Cerebellar cortex (tissue), 1 donor: ENCODE data around the gene PXDN.
"Not testable (repeated sequence)": the region's sequence is repeated elsewhere in the genome, so short reads cannot be mapped to it uniquely, and the experiment has no call there.

Experiments used
- DNase-seq: peaks from one replicate; pipeline ENCODE4 v3.0.0-alpha.2; 2015; ENCODE audit warnings: low spot score

Gene PXDN

DNA sequence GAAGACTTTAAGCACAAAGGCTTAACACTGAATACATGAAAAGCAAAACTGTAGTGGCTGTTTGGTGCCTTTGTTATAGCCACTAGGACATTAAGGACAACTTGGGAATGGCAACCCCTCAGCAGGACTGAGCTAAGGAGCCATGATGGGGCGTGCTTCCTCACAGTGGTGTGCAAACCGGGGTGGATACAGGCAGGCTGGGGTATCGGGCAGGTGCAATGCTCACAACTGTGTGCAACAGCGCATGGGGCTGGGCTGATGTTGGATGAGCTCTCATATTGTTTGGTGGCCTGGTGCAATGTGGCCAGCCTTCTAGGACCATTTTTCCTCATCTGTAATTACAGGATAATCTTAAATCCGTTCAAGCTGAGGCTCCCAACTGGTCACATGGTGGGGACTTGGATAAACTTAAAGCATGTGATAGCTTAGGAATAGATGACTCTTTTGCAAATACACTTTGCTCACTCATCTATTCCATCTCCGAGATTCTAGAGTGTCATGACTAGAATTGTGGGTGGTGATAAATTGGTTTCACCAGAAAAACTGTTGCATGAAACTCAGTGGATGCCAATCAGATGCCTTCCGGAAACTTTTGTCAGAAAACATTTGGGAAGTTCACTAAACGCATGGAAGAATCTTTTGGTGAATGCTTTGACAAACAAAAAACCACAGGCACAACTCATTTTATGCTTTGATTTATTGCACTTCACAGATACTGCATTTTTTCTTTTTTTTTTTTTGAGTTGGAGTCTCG is 116.5 kb downstream of the PXDN start:
- no peak for DNase-seq

DNA sequence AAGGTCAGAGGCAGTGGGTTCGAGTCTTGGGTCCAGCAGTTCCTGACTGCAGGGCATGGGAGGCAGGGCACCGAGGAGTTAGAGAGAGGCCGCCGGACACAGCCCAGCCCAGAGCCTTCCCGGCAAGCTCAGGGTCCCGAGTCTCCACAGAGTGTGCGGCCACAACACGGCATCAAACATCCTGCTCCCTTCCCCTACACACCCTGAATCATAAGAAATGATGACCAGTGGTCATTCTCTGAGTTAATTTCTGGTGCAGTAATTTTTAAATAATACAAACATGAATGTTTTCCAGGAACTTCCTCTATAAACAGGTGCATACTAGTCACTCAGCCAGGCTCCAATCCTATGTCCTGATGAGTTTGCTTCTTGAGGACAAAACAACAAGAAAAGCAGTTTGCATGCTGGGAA is 118.0 kb downstream of the PXDN start:
- no peak for DNase-seq

DNA sequence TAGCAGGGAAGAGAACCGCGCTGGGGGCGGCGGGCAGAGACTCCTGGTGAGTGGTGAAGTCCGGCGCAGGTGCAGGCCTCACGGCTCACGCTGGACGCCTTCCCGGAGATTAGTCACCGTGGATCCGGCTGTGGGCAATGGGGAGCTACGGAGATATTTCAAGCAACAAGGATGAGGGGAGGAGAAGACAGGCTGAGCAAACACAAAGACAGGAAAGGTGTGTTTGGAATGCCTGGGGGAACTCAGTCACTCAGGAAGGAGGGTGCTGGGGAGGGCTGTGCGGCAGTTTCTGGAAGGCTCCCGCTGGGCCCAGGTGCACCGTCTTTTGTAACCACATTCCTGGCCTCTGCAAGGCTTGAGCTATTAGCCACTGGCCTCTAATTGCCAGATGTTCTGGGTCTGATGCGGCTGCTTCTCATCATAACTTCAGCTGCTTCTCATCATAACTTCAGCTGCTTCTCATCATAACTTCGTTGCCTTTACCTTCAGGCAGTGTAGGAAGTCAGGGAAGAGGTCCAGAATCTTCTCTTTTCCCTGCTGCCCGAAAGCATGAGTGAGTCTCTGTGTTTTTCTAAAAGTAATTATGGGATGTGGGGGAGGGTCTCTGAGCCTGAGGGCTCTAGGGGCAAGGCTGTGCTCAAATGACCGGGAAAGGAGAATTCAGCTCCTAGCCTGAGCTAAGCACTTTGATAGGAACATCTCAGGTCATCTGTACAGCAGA is 118.9 kb downstream of the PXDN start:
- no peak for DNase-seq

DNA sequence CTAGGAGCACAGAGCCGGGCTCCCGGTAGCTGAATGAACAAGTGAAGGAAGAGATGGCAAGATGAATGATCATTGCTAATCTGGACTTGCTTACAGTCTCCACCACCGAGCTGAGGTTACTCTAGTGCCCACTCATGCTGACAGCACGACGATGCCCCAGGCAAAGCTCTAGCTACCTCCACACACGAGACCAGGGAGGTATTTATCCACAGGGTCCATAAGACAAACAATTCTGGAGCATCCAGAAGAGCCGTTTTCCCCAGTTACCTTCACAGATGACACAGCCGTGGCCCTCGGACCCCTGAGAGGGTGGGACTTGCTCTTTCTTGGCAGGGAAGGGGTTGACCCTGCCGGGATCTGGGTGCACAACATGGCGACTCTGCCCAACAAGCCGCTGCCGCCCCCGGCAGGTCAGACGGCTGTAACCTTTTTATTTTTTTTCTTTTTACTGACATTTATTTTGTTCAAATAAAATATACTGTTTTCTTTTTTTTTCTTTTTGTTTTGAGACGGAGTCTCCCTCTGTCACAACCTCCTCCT is 120.3 kb downstream of the PXDN start:
- DNase-seq: no peak

DNA sequence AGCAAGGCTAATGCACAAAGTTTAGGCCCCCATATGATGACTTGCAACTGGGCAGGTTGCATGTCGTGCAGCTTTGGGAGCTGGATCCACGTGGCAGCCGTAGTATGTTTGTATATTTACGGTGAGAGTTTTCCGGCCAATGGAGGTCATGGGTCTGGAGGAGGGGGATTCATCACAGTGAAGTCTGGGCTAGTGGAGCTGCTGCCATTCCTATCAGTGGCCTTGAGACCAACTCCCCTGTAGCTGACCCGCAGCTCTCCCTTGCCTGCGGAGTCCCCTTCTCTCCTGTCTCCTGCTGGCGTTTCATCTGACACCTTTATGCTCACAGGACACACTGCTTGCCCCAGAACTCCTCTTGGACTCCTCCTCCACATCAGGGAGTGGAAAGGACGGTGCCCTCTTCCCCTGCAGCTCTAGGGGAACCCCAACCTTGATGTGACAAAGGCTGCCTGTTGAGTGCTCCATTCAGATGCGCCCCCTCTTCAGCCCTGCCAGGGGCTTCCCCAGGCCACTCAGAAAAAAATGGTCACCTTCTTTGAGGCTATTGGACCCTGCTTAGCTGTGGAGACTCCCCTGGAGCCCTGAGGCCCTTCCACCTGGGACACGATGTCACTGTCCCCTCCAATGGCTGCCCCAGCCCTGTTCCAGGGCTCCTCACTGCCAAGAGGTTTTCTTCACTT is 121.7 kb downstream of the PXDN start:
- no peak for DNase-seq

DNA sequence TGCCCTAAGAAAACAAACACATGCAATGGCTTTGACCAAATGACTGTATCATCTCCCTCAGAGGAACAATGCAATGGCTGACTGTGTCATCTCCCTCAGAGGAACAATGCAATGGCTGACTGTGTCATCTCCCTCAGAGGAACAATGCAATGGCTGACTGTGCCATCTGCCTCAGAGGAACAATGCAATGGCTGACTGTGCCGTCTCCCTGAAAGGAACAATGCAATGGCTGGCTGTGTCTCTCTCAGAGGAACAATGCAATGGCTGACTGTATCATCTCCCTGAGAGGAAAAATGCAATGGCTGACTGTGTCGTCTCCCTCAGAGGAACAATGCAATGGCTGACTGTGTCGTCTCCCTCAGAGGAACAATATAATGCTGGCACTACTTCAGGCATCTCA is 122.3 kb downstream of the PXDN start:
- not testable (repeated sequence) for DNase-seq

DNA sequence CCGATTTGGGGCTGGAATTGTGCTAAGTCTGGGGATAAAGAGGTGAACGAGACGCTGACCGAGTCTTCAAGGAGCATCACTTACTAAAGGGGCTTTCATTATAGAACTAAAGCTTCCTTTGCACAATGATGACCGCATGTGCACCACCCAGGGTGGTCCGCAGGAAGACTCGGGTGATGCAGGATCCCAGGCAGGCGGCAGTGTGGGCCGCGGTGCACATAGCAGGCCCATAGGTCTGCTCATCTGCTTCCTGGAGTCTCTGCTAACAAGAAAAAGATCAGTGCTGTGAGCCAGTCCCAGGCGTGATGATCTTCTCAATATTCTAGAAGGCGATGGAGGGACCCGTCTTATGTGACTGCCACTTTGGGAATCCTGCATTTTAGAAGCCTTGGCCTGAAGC is 122.8 kb downstream of the PXDN start:
- no peak for DNase-seq

DNA sequence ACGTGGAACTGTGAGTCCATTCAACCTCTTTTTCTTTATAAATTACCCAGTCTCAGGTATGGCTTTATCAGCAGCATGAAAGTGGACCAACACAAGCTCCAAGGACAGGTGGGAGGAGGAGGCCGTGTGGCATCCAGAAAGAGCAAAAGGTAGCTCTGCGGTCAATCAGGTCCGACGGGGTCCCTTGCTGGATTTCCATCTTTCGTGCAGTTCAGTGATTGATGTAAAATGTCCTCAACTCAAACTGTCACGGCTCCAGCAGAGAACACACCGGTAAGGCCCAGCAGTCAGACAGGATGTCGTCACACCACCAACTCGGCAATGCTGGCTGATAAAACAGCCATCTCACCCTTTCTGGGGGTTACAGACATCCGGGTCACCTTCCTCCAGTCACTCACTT is 123.3 kb downstream of the PXDN start:
- DNase-seq: no peak

DNA sequence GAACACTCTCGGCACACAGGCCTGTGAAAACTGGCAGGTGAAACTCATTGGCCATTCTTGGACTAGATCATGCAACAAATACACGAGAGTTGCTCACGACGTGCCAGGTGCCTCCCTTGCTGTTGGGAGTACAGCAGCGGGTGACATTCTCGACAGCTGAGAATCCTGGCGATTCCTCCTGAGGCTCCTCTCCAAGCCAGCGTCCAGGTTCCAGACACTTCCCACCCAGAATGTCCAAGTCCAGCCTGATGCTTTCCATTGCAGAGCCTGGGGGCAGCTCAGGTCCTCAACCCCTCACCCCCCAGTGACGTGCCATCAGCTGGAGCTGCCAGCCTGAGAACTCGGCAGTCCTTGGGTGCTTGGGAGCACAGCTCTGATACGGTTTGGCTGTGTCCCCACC is 124.2 kb downstream of the PXDN start:
- no peak for DNase-seq

DNA sequence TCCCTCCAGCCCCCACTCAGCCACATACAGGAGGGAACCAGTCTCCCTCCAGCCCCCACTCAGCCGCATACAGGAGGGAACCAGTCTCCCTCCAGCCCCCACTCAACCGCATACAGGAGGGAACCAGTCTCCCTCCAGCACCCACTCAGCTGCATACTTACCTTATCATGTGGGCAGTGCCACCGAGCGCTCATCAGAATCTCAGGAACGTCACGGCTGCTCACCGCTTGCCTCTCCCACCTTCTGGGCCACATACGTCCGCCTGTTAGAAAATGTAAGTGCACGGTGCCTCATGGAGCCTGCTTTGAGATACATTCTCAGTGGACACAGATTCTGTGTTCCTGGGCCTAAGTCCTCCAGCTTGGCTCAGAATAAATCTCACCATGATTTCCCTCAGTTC is 124.8 kb downstream of the PXDN start:
- no peak for DNase-seq

DNA sequence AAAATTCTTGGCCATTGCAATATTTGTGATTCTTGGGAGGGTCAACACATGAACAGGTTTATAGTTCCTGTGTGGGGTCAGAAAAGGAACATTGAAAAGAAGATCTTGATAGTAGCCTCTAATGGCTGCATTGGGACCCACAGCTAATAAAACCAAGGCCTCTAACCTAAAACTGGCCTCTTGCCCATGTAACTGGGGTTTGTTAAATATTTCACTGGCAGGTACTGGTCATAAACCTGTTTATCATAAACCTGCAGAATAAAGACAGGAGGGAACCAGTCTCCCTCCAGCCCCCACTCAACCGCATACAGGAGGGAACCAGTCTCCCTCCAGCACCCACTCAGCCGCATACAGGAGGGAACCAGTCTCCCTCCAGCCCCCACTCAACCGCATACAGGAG is 125.3 kb downstream of the PXDN start:
- no peak for DNase-seq

DNA sequence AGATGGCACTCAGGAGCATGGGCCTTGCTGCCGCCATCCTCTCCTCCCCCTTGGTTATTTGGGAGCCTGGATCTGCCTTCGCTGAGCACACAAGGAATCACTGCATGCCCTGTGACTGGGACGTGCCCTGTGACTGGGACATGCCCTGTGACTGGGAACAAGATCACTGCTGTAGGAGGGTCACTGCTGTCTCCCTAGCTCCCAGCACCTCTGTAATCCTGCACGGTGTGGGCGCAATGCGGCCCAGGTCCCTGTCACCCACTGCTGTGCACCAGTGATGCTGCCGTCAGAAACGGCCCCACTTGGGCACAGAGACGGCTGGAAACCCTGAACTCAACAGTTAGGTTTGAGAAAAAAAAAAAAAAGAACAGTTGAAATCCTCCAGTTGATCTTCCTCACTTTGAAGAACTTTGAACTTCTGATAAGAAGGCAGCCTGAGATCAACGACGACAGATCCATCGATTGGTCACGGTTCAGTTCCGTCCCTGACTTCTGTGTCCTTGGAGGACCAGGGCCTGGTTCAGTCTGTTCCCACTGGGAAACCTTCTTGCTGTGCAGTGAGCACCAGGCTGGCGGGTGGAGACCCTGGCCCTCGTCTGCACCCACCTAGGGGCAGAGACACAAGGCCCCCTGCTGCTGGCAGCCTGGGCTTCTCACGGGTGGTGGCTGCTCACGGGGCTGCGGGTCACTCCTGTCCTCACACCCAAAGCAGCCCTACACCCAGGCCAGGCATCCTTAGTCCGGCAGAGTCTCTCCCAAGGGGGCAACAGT is 125.9 kb downstream of the PXDN start:
- DNase-seq: no peak

DNA sequence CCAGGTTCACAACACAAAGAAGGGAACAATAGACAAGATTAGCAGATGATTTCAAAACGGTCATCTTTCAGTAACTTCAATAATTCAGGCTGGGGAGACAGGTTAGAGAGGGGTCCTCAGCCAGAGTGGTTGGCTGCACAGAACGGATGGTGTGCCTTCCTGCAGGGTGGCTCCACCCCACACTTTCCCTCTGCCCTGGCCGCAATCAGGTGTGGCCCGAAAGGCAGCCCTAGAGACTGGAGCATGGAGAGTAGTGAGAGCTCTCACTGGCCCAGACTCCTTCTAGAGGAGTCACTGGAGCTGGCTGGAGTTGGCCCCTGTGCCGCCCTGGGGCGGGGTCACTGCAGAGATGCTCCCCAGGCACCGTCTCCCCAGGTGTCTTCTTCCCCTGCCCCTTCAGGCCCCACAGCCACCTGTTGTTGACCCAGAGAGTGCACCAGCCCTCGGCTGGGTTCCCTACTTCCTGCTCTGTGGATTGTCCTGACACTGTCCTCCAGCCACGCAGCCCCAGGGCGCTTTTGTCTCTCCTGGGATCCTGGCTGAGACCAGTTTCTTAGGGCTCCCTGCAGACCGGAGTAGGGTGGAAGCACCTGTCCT is 126.8 kb downstream of the PXDN start:
- DNase-seq: no peak

DNA sequence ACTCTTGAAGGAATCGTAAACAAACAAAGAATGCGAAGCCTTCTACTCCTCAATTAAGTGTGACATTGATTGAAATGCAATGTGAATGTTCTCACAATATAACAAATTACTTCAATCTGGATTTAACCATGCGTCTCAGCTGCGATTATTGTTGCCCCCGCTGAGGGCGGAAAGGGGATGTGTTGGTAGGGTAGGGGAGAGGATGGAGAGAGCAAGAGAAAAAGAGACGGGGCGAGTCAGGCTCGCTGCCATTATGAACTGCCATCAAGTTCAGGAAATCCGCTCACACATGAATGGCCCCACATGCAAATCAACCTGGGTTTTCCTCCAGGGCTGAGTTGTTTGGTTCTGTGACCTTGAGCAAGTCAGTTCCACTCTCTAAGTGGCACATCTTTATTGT is 129.8 kb downstream of the PXDN start:
- no peak for DNase-seq

DNA sequence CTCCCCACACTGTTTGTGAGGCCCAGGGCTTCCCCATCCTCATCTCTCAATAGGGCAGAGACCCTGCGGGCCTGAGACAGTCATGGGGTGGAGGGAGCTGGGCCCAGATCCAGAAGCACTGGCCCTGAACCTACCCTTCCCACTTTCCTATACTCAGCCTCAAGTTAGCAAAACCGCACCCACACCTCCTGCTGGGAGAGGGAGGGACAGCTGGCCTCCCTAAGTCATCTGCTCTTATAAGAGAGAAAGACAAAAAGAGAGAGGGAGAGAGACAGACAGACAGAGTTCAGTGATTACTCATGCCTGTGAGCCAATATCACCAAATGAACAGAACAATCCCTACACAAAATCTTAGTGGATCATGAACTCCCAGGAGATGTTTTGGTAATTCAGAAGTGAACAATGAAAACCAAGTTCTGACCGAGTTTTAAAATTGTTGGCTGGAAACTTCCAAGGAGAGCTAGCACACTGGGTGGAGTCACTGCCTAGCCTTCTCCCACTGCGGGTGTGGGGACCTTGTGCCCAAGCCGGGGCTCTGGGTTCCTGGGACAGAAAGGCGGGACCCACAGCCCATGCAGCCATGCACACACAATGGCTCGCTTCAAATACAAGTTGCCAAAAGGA is 130.5 kb downstream of the PXDN start:
- no peak for DNase-seq

DNA sequence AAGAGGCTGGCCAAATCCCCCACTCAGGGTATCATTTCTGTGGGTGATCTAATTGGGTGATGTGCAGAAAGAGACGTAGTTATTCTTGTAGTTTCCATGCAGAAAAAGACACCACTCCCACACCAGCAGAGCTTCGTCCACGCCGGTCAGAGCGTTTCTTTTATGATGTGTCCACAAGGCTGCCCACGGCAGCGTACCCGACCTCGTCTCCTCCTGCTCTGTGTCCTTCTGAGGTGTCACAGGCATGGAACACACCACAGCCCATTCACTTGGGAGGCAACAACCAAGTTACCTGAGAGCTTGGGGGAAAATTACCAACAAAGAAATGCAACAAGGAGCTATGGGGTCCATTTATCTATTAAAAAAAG is 131.3 kb downstream of the PXDN start:
- no peak for DNase-seq

DNA sequence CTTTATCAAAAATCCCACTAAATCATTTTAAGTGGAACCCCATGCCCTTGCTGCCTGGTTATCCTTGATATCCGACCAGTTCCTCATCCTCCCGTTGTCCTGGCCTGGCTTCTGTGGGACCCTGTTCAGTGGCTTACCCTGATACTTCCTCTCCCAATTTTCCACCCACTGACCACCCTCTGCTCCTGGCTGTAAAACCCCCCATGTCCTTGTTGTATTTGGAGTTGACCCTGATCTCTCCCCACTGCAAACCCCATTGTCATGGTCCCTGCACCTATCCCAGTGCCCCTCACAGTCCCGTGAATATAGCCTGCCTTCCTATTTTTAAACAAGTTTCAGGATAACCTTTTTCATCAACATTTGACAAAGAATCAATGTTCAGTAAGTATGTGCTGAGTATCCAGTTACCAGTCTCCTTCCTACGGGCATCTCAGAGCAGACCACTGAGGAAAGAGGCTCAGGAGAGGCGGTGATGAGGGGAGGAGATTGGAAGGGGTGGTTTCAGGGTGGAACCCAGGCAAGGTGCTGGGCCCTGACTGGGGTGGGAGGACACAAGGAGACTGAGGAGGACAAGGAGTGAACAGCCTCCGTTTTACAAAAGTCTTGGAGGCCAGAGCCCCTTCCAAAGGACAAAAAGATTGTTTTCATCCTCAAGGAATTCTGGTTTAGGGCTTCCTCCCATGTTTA is 131.8 kb downstream of the PXDN start:
- DNase-seq: no peak

DNA sequence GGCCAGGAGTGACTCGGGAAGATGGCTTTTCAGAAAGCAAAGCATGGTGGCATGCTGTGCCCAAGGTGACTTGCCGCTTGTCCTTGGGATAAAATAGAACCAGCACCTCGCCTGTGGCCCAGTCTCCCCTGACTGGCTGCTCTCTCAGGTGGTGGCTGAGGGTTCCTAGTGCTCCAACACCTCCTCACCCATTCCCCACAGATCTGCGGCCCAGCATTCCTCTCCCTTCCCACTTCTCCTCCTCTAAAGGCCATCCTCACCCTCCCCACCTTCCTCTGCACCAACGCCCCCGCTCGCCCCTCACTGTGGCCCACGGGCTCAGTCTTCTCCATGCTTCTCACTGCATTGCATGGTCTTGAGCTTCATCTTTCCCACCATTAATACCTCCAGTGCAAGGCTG is 132.4 kb downstream of the PXDN start:
- DNase-seq: no peak

DNA sequence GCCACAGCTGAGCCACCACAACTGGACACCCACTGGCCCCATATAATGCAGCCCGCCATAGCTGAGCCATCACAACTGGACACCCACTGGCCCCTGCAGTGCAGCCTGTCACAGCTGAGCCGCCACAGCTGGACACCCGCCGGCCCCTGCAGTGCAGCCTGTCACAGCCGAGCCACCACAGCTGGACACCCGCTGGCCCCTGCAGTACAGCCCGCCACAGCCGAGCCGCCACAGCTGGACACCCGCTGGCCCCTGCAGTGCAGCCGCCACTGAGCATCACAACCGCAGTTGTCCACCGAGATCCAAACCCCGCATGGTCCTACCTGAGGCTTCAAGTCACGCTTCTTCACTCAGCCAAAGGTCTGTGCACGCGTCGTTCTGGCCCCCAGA is 134.2 kb downstream of the PXDN start:
- DNase-seq: no peak

DNA sequence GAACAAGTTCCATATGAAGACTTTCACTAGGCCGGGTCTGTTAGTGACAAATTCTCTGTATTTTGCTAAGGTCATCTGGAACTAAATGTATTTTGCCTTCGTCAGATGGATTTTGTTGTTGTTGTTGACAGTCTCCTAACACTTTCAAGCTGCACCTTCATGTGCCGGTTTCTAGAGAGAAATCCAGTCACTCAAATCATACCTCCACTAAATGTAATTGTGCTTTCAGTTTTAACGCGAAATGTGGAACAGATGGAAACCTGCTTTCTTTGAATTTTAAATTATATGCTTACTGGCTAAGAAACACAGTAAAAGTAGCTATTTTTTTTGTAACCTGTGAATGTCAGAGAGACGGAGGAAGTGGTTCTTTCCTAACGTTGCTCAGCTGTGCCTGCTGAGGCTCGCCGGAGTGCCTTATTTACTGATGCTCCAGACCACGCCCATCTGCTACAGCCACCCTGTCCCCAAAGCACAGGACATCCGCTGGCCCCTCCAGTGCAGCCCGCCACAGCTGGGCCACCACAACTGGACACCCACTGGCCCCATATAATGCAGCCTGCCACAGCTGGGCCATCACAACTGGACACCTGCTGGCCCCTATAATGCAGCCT is 134.7 kb downstream of the PXDN start:
- no peak for DNase-seq
